SK-N-SH (cell line): ENCODE measurements around the gene ADD1. TPM values are rescaled to one million over a fixed set of nuclear protein-coding genes. Genes with fewer than 3 reads are reported as not detected.

Experiments
- CTCF ChIA-PET: fragments of 300-600, 350-600 bp; formaldehyde crosslinking; extraction: SDS; loops from one replicate; lab custom pipeline; 2021; lab: Yijun Ruan, JAX
- POLR2A ChIA-PET: fragments of 350-600 bp; sonication (Branson Sonifier 250); formaldehyde crosslinking; extraction: SDS; loops from one replicate; lab custom pipeline; 2020; ENCODE audit warnings: antibody characterized with exemption, inconsistent platforms; lab: Yijun Ruan, JAX
- DNase-seq: peaks from one replicate; pipeline ENCODE4 v3.0.0; 2012
- H2AFZ ChIP-seq: fragments of 200-600 bp; sonication (generic); 2 replicates; pipeline ENCODE4 v1.8.1; 2016; ENCODE audit warnings: antibody characterized with exemption, mild to moderate bottlenecking, low read depth
- H3F3A ChIP-seq: fragments of 200-600 bp; sonication (generic); replicated peaks from 2 replicates; pipeline ENCODE3; 2016; ENCODE audit warnings: antibody characterized with exemption, mild to moderate bottlenecking; ENCODE audit not compliant: insufficient read depth
- H3K27ac ChIP-seq, 2 experiments: fragments of 200-500 bp in 1 of 2; fragments of 200-600 bp in 1 of 2; sonication (Bioruptor generic) in 1 of 2; sonication (generic), shearing (Covaris generic) in 1 of 2; 2 replicates each; pipeline versions ENCODE4 v1.5.1 to v1.6.1; 2014 to 2016; ENCODE audit warnings: low read depth in 2 of 2, inconsistent platforms in 1 of 2, low read length in 1 of 2, mild to moderate bottlenecking in 1 of 2, mixed read lengths in 1 of 2
- H3K27me3 ChIP-seq: fragments of 200-600 bp; sonication (generic), shearing (Covaris generic); 2 replicates; pipeline ENCODE4 v1.6.1; 2016; ENCODE audit warnings: mixed run types; ENCODE audit not compliant: insufficient read depth
- H3K36me3 ChIP-seq, 2 experiments: fragments of 200-500 bp in 1 of 2; fragments of 200-600 bp in 1 of 2; sonication (Bioruptor generic) in 1 of 2; sonication (generic) in 1 of 2; replicated peaks in 1 of 2; 2 replicates each; pipeline versions ENCODE3 to v1.5.1; 2014 to 2016; ENCODE audit warnings: low read length in 1 of 2, mild to moderate bottlenecking in 1 of 2; ENCODE audit not compliant: insufficient read depth in 2 of 2, control insufficient read depth in 1 of 2
- H3K4me1 ChIP-seq, 2 experiments: fragments of 200-500 bp in 1 of 2; fragments of 200-600 bp in 1 of 2; sonication (Bioruptor generic) in 1 of 2; sonication (generic), shearing (Covaris generic) in 1 of 2; 2 replicates each; pipeline versions ENCODE4 v1.5.1 to v1.6.1; 2014 to 2016; ENCODE audit warnings: low read depth in 1 of 2, low read length in 1 of 2, mixed run types in 1 of 2; ENCODE audit not compliant: insufficient read depth in 2 of 2, control insufficient read depth in 1 of 2
- H3K4me2 ChIP-seq: fragments of 200-600 bp; sonication (generic), shearing (Covaris generic); 2 replicates; pipeline ENCODE4 v1.6.1; 2017; ENCODE audit warnings: mixed run types
- H3K4me3 ChIP-seq, 2 experiments: fragments of 200-500 bp in 1 of 2; fragments of 200-600 bp in 1 of 2; sonication (Bioruptor generic) in 1 of 2; sonication (generic), shearing (Covaris generic) in 1 of 2; 2 replicates each; pipeline versions ENCODE4 v1.5.1 to v1.8.1; 2014 to 2016; ENCODE audit warnings: low read depth in 2 of 2, inconsistent platforms in 1 of 2, low read length in 1 of 2, mild to moderate bottlenecking in 1 of 2, mixed read lengths in 1 of 2, moderate library complexity in 1 of 2
- H3K79me2 ChIP-seq: fragments of 200-600 bp; sonication (generic); 2 replicates; pipeline ENCODE4 v1.8.1; 2017; ENCODE audit warnings: mild to moderate bottlenecking; ENCODE audit not compliant: insufficient read depth
- H3K9ac ChIP-seq: fragments of 200-600 bp; sonication (generic); 2 replicates; pipeline ENCODE4 v1.6.1; 2017; ENCODE audit warnings: mixed run types
- H3K9me2 ChIP-seq: fragments of 200-600 bp; sonication (generic); 2 replicates; pipeline ENCODE4 v1.6.1; 2017; ENCODE audit warnings: mixed run types
- H3K9me3 ChIP-seq: fragments of 200-600 bp; sonication (generic); 2 replicates; pipeline ENCODE4 v1.6.1; 2017; ENCODE audit warnings: mixed run types, mild to moderate bottlenecking, moderate library complexity
- H4K20me1 ChIP-seq: fragments of 200-600 bp; sonication (generic); 2 replicates; pipeline ENCODE4 v1.6.1; 2017; ENCODE audit warnings: mild to moderate bottlenecking, mixed run types; ENCODE audit not compliant: insufficient read depth
- CHD2 ChIP-seq: fragments of 150-350 bp; IDR thresholded peaks from 2 replicates; pipeline ENCODE4 v1.6.1; 2018; ENCODE audit warnings: low read length; ENCODE audit not compliant: partially characterized antibody
- ELF1 ChIP-seq: IDR thresholded peaks from 2 replicates; pipeline ENCODE4 v1.4.0; 2012
- EP300 ChIP-seq, 2 experiments: IDR thresholded peaks; 2 replicates each; pipeline versions ENCODE4 v1.4.0 to v1.6.1; 2012; ENCODE audit warnings: borderline replicate concordance in 1 of 2, low read depth in 1 of 2, low read length in 1 of 2
- FOSL2 ChIP-seq: IDR thresholded peaks from 2 replicates; pipeline ENCODE4 v1.4.0; 2012; ENCODE audit warnings: low read depth, mild to moderate bottlenecking, moderate library complexity, borderline replicate concordance
- JUND ChIP-seq: IDR thresholded peaks from 2 replicates; pipeline ENCODE4 v1.4.0; 2012
- MEF2A ChIP-seq: IDR thresholded peaks from 2 replicates; pipeline ENCODE4 v1.4.0; 2012; ENCODE audit warnings: low read depth, borderline replicate concordance
- MXI1 ChIP-seq: IDR thresholded peaks from 2 replicates; pipeline ENCODE4 v1.6.1; 2012; ENCODE audit warnings: mild to moderate bottlenecking, low read depth, low read length, improper control_type of control experiment
- NFIC ChIP-seq: IDR thresholded peaks from 2 replicates; pipeline ENCODE4 v1.4.0; 2012; ENCODE audit warnings: borderline replicate concordance
- POLR2AphosphoS5 ChIP-seq: IDR thresholded peaks from 2 replicates; pipeline ENCODE4 v1.6.1; 2012; ENCODE audit warnings: low read depth, low read length
- RAD21 ChIP-seq: IDR thresholded peaks from 2 replicates; pipeline ENCODE4 v1.6.1; 2012; ENCODE audit warnings: mild to moderate bottlenecking, low read length
- RCOR1 ChIP-seq: fragments of 150-350 bp; IDR thresholded peaks from 2 replicates; pipeline ENCODE4 v1.6.1; 2017; ENCODE audit warnings: antibody characterized with exemption, low read length
- TCF12 ChIP-seq: IDR thresholded peaks from 2 replicates; pipeline ENCODE4 v1.4.0; 2012
- WGBS: methylation state at CpG from one replicate; pipeline ENCODE4 v1.1.6; 2017; ENCODE audit warnings: low lambda C conversion rate; 5-methylcytosine and 5-hydroxymethylcytosine counted together
- polyA plus RNA-seq, 3 experiments: library from polyadenylated mRNA; depleted of rRNA; stranded (reverse); fragments of >200 nt; gene quantifications; 2 replicates each; pipeline ENCODE4 v1.2.3, GENCODE V29; 2012
- TF ChIP-seq, protein P1 (sequence below): IDR thresholded peaks from 2 replicates; pipeline ENCODE4 v1.4.0; 2012; ENCODE audit warnings: low read depth, borderline replicate concordance
- TF ChIP-seq, protein P2 (sequence below): IDR thresholded peaks from 2 replicates; pipeline ENCODE4 v1.4.0; 2012; ENCODE audit warnings: low read depth
- TF ChIP-seq, protein P3 (sequence below): fragments of 150-350 bp; IDR thresholded peaks from 2 replicates; pipeline ENCODE4 v1.6.1; 2016; ENCODE audit warnings: mild to moderate bottlenecking, low read depth, low read length
- TF ChIP-seq, protein P4 (sequence below): IDR thresholded peaks from 2 replicates; pipeline ENCODE4; 2012
- TF ChIP-seq, protein P5 (sequence below): fragments of 200-600 bp; sonication (generic); IDR thresholded peaks from 2 replicates; pipeline ENCODE4 v1.6.1; 2017; ENCODE audit warnings: antibody characterized with exemption, mild to moderate bottlenecking, moderate library complexity

The ADD1 gene
- polyA plus RNA-seq, 1 of the 3 experiments (the other 2 are of a cell fraction): 155 TPM

DNA sequence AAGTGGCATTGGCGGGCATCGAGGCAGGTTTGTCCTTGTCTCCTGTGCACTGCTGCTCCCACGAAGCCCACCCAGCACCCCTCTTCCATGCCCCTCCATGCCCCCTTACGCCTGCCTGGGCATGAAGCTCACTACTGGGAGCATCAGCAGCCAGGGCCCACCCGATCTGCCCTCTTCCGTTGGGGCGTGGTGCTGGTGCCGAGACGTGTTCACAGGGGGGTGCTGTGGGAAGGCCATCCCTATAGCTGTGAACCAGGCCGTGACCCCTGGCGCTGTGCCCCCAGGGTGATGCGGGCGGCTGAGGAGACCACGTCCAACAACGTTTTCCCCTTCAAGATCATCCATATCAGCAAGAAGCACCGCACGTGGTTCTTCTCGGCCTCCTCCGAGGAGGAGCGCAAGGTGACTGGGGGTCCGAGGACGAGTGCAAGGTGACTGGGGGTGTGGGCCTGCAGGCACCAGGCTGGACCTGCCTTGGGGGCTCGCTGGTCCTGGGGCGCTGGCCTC is 19.3 kb upstream of the ADD1 start (continued):
- TF ChIP-seq, protein P1, sequence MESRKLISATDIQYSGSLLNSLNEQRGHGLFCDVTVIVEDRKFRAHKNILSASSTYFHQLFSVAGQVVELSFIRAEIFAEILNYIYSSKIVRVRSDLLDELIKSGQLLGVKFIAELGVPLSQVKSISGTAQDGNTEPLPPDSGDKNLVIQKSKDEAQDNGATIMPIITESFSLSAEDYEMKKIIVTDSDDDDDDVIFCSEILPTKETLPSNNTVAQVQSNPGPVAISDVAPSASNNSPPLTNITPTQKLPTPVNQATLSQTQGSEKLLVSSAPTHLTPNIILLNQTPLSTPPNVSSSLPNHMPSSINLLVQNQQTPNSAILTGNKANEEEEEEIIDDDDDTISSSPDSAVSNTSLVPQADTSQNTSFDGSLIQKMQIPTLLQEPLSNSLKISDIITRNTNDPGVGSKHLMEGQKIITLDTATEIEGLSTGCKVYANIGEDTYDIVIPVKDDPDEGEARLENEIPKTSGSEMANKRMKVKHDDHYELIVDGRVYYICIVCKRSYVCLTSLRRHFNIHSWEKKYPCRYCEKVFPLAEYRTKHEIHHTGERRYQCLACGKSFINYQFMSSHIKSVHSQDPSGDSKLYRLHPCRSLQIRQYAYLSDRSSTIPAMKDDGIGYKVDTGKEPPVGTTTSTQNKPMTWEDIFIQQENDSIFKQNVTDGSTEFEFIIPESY: no peak
- TF ChIP-seq RAD21: no peak
- TF ChIP-seq, protein P2, sequence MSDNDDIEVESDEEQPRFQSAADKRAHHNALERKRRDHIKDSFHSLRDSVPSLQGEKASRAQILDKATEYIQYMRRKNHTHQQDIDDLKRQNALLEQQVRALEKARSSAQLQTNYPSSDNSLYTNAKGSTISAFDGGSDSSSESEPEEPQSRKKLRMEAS: no peak
- no peak for TF ChIP-seq POLR2AphosphoS5
- TF ChIP-seq MEF2A: no peak
- TF ChIP-seq, protein P3, sequence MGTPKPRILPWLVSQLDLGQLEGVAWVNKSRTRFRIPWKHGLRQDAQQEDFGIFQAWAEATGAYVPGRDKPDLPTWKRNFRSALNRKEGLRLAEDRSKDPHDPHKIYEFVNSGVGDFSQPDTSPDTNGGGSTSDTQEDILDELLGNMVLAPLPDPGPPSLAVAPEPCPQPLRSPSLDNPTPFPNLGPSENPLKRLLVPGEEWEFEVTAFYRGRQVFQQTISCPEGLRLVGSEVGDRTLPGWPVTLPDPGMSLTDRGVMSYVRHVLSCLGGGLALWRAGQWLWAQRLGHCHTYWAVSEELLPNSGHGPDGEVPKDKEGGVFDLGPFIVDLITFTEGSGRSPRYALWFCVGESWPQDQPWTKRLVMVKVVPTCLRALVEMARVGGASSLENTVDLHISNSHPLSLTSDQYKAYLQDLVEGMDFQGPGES: no peak
- TF ChIP-seq, protein P4, sequence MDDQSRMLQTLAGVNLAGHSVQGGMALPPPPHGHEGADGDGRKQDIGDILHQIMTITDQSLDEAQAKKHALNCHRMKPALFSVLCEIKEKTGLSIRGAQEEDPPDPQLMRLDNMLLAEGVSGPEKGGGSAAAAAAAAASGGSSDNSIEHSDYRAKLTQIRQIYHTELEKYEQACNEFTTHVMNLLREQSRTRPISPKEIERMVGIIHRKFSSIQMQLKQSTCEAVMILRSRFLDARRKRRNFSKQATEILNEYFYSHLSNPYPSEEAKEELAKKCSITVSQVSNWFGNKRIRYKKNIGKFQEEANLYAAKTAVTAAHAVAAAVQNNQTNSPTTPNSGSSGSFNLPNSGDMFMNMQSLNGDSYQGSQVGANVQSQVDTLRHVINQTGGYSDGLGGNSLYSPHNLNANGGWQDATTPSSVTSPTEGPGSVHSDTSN: no peak
- TF ChIP-seq JUND: no peak

DNA sequence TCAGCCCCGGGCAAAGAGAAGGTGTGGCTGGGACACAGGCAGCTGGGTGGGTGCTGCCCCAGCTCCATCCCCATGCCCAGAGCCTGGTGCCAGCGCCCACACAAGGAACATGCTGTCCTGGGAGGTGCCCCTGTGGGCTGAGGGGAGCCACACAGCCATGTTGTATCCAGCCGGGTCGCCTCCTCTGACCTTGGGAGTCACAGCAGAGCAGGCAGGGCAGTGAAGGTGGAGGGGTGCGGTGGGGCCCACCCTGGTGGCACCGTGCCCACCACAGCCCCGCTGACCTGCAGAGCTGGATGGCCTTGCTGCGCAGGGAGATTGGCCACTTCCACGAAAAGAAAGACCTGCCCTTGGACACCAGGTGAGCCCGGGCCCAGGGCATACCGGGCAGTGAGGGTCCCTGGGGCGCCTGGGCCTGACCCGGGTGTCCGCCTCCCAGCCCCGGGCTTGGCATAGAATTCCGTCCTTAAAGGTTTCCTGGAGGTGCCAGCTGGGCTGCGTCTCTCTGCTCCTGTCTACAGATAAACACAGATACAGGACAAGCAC is 18.7 kb upstream of the ADD1 start:
- Histone ChIP-seq H3F3A (no peaks in the 10 kb centered on the region), H3K4me3 (no peak overlapping the region), H3K9me3 (no peaks in the 10 kb centered on the region)
- POLR2A ChIA-PET: interaction anchor here (0.6 kb wide), 1 partner anchor 17 kb away, joined by 3 read pairs; no protein-coding TSS in a partner anchor
- TF ChIP-seq RCOR1 (no peak), TCF12 (no peak), NFIC (no peak), ELF1 (no peak), EP300 (IDR thresholded peaks at IDR 0.05; ENCODE audit: borderline replicate concordance in 1 of 2, low read depth in 1 of 2, low read length in 1 of 2) (no peak), FOSL2 (no peak), CHD2 (no peak), MXI1 (no peak)
- TF ChIP-seq, protein P1: no peak
- TF ChIP-seq, protein P5, sequence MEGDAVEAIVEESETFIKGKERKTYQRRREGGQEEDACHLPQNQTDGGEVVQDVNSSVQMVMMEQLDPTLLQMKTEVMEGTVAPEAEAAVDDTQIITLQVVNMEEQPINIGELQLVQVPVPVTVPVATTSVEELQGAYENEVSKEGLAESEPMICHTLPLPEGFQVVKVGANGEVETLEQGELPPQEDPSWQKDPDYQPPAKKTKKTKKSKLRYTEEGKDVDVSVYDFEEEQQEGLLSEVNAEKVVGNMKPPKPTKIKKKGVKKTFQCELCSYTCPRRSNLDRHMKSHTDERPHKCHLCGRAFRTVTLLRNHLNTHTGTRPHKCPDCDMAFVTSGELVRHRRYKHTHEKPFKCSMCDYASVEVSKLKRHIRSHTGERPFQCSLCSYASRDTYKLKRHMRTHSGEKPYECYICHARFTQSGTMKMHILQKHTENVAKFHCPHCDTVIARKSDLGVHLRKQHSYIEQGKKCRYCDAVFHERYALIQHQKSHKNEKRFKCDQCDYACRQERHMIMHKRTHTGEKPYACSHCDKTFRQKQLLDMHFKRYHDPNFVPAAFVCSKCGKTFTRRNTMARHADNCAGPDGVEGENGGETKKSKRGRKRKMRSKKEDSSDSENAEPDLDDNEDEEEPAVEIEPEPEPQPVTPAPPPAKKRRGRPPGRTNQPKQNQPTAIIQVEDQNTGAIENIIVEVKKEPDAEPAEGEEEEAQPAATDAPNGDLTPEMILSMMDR: no peak
- TF ChIP-seq, protein P4: no peak
- TF ChIP-seq, all 33 proteins: peak for 0
- Histone ChIP-seq H3K9me2 (no peaks in the 10 kb centered on the region), H3K4me2 (no peak overlapping the region), H3K27me3 (no peaks in the 10 kb centered on the region), H3K9ac (no peak overlapping the region), H3K27ac (no peak overlapping the region), H4K20me1 (no peaks in the 10 kb centered on the region), H2AFZ (no peak overlapping the region), H3K79me2 (0 out of 2 replicates have a peak, but pooled peaks cover 2% of the 10 kb centered on the region), H3K4me1 (peaks cover 0 to 3% of the 10 kb centered on the region in 2 experiments; a peak in 1 of 4 replicates), H3K36me3 (peaks cover 0 to 5% of the 10 kb centered on the region in 2 experiments)
- CTCF ChIA-PET: interaction anchor here (1.6 kb wide), 1 partner anchor 605 kb away, joined by 3 read pairs; no protein-coding TSS in a partner anchor
- no peak for DNase-seq
- WGBS: 93% methylated on average over 4 of the region's 17 CpGs
